ENCODE data around the gene ZSCAN9.

GRCh38 chr6:28207510-28208110 lies 17.5 kb upstream of the ZSCAN9 start:
- TF ChIP-seq, protein P1, sequence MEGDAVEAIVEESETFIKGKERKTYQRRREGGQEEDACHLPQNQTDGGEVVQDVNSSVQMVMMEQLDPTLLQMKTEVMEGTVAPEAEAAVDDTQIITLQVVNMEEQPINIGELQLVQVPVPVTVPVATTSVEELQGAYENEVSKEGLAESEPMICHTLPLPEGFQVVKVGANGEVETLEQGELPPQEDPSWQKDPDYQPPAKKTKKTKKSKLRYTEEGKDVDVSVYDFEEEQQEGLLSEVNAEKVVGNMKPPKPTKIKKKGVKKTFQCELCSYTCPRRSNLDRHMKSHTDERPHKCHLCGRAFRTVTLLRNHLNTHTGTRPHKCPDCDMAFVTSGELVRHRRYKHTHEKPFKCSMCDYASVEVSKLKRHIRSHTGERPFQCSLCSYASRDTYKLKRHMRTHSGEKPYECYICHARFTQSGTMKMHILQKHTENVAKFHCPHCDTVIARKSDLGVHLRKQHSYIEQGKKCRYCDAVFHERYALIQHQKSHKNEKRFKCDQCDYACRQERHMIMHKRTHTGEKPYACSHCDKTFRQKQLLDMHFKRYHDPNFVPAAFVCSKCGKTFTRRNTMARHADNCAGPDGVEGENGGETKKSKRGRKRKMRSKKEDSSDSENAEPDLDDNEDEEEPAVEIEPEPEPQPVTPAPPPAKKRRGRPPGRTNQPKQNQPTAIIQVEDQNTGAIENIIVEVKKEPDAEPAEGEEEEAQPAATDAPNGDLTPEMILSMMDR (IDR thresholded peaks at IDR 0.05; ENCODE audit: poor library complexity): no peak
- no peak for TF ChIP-seq EZH2 (IDR thresholded peaks at IDR 0.05; ENCODE audit: borderline replicate concordance)
